ENCODE measurements around the gene HOXA4.

- no peak for TF ChIP-seq CTCF (IDR thresholded peaks at IDR 0.05; ENCODE audit: insufficient read depth, low read length)
- TF ChIP-seq POLR2AphosphoS5 (IDR thresholded peaks at IDR 0.05; ENCODE audit: low read depth): no peak
These were observed 23.7 kb downstream of the HOXA4 start for GRCh38 chr7:27106901-27107240.

Data from HL-60 (cell line).